H1 (cell line): Measurements from ENCODE around the gene RPL13A.

Source experiments
- CHD1 ChIP-seq: IDR thresholded peaks from 2 replicates; pipeline ENCODE4 v1.6.1; 2012; ENCODE audit warnings: low read depth, low read length, improper control_type of control experiment
- CTCF ChIP-seq, 3 experiments: IDR thresholded peaks; 1 replicate in 2 of 3; 2 replicates in 1 of 3; pipeline versions ENCODE4 v1.5.1 to v1.6.1; 2011; ENCODE audit warnings: low read length in 3 of 3, mild to moderate bottlenecking in 3 of 3, inconsistent platforms in 2 of 3, low read depth in 1 of 3, moderate library complexity in 1 of 3; ENCODE audit not compliant: insufficient read depth in 1 of 3; ENCODE audit errors: control extremely low read depth in 1 of 3
- EZH2 ChIP-seq: fragments of 200-600 bp; sonication (generic); IDR thresholded peaks from 2 replicates; pipeline ENCODE4 v1.7.1; 2012; ENCODE audit warnings: low read depth, mild to moderate bottlenecking, moderate library complexity, low read length, inconsistent platforms; ENCODE audit not compliant: severe bottlenecking
- GABPA ChIP-seq: IDR thresholded peaks from 2 replicates; pipeline ENCODE4 v1.6.1; 2011; ENCODE audit warnings: mild to moderate bottlenecking, low read length, moderate library complexity, borderline replicate concordance; ENCODE audit not compliant: insufficient read depth
- POLR2A ChIP-seq, 2 experiments: IDR thresholded peaks; 1 replicate in 1 of 2; 2 replicates in 1 of 2; pipeline ENCODE4 v1.6.1; 2011; ENCODE audit warnings: low read depth in 2 of 2, low read length in 2 of 2, mild to moderate bottlenecking in 2 of 2; ENCODE audit errors: control extremely low read depth in 1 of 2
- POLR2AphosphoS5 ChIP-seq: IDR thresholded peaks from 2 replicates; pipeline ENCODE4 v1.6.1; 2011; ENCODE audit warnings: low read depth, low read length
- USF2 ChIP-seq: IDR thresholded peaks from 2 replicates; pipeline ENCODE4 v1.6.1; 2011; ENCODE audit warnings: low read length, improper control_type of control experiment

GRCh38 chr19:49513746-49514118 is 26.3 kb downstream of the RPL13A start:
- TF ChIP-seq POLR2A (IDR thresholded peaks at IDR 0.05; ENCODE audit: control extremely low read depth in 1 of 2, low read depth in 2 of 2, low read length in 2 of 2) (no peak), CTCF (IDR thresholded peaks at IDR 0.05; ENCODE audit: control extremely low read depth in 1 of 3, insufficient read depth in 1 of 3, low read depth in 1 of 3, low read length in 3 of 3) (no peak), CHD1 (no peak), EZH2 (no peak), GABPA (no peak), USF2 (no peak), POLR2AphosphoS5 (no peak)
